GM12878 (cell line): ENCODE results near the gene CD3G. TPM values are rescaled to one million over a fixed set of nuclear protein-coding genes. Genes with fewer than 3 reads are reported as not detected.

ENCODE experiments used
- ATAC-seq: fragments of 200-7000 bp; cut with Tn5 transposase; 3 replicates; pipeline ENCODE4 v1.9.1; 2020; ENCODE audit warnings: mild to moderate bottlenecking, moderate library complexity
- BruUV-seq: library from RNA; stranded (reverse); fragments of 400-500 nt; replicated peaks from 2 replicates; lab custom pipeline; 2021; lab: Mats Ljungman, UMichigan
- CTCF ChIA-PET: fragments of 300-600 bp; sonication (Branson Sonifier 250); formaldehyde crosslinking; extraction: SDS; loops from one replicate; lab custom pipeline; 2021; ENCODE audit warnings: inconsistent platforms; lab: Yijun Ruan, JAX
- POLR2A ChIA-PET: fragments of 350-600 bp; formaldehyde crosslinking; extraction: SDS; loops from one replicate; lab custom pipeline; 2021; ENCODE audit warnings: inconsistent platforms; lab: Charles Lee
- RAD21 ChIA-PET: fragments of 300-600 bp; sonication (Branson Sonifier 250); formaldehyde crosslinking; loops from one replicate; lab custom pipeline; 2023; ENCODE audit warnings: antibody characterized with exemption; ENCODE audit not compliant: unreplicated experiment; lab: Charles Lee
- SMC1A ChIA-PET: fragments of 300-600 bp; sonication (Branson Sonifier 250); formaldehyde crosslinking; loops from one replicate; lab custom pipeline; 2023; ENCODE audit not compliant: unreplicated experiment, uncharacterized antibody; lab: Charles Lee
- DNase-seq: peaks from one replicate; pipeline ENCODE4 v3.0.0-alpha.2; 2011; ENCODE audit warnings: low read depth, low spot score
- FAIRE-seq: peaks from 3 replicates; lab custom pipeline; 2011; peaks lifted over from hg19 to GRCh38; lab: Jason Lieb, UNC
- H2AFZ ChIP-seq: 2 replicates; pipeline ENCODE4 v1.6.0; 2011; ENCODE audit warnings: low read depth, low read length, control low read depth; ENCODE audit not compliant: control insufficient read depth
- H3K27ac ChIP-seq: 2 replicates; pipeline ENCODE4 v1.5.1; 2011; ENCODE audit warnings: control low read depth; ENCODE audit not compliant: control insufficient read depth, insufficient read depth
- H3K27me3 ChIP-seq, 2 experiments: replicated peaks in 1 of 2; 2 replicates each; pipeline versions ENCODE4 v1.6.0 to v1.6.1; 2011; ENCODE audit warnings: low read length in 1 of 2; ENCODE audit not compliant: control insufficient read depth in 2 of 2, insufficient read depth in 2 of 2
- H3K36me3 ChIP-seq, 2 experiments: 2 replicates each; pipeline ENCODE4 v1.5.1; 2011; ENCODE audit warnings: low read length in 1 of 2; ENCODE audit not compliant: control insufficient read depth in 2 of 2, insufficient read depth in 2 of 2
- H3K4me1 ChIP-seq: 2 replicates; pipeline ENCODE4 v1.6.1; 2011; ENCODE audit warnings: mild to moderate bottlenecking, low read length, moderate library complexity, mixed read lengths; ENCODE audit not compliant: control insufficient read depth, insufficient read depth
- H3K4me2 ChIP-seq: 2 replicates; pipeline ENCODE4 v1.6.0; 2011; ENCODE audit warnings: control low read depth; ENCODE audit not compliant: control insufficient read depth, insufficient read depth
- H3K4me3 ChIP-seq: fragments of 200-600 bp; sonication (generic); 2 replicates; pipeline ENCODE4 v1.5.1; 2016
- H3K79me2 ChIP-seq: 2 replicates; pipeline ENCODE4 v1.6.0; 2011; ENCODE audit warnings: low read length; ENCODE audit not compliant: control insufficient read depth, insufficient read depth
- H3K9ac ChIP-seq: 2 replicates; pipeline ENCODE4 v1.8.0; 2011; ENCODE audit warnings: low read length, control low read depth, mixed read lengths; ENCODE audit not compliant: control insufficient read depth, insufficient read depth
- H3K9me3 ChIP-seq: replicated peaks from 3 replicates; pipeline ENCODE4 v1.5.1; 2011; ENCODE audit warnings: mild to moderate bottlenecking, low read length; ENCODE audit not compliant: control insufficient read depth, insufficient read depth
- H4K20me1 ChIP-seq: 2 replicates; pipeline ENCODE4 v1.6.0; 2011; ENCODE audit not compliant: control insufficient read depth, insufficient read depth
- DPF2 ChIP-seq: fragments of 450-650 bp; IDR thresholded peaks from 2 replicates; pipeline ENCODE4 v1.6.1; 2017; ENCODE audit warnings: mild to moderate bottlenecking
- RAD21 ChIP-seq: IDR thresholded peaks from 2 replicates; pipeline ENCODE4 v1.6.1; 2011; ENCODE audit warnings: mild to moderate bottlenecking, low read depth, low read length, moderate library complexity; ENCODE audit not compliant: insufficient read depth
- SP1 ChIP-seq: IDR thresholded peaks from one replicate; pipeline ENCODE4 v1.6.1; 2011; ENCODE audit warnings: low read depth, low read length
- SPI1 ChIP-seq: IDR thresholded peaks from 2 replicates; pipeline ENCODE4 v1.6.1; 2011; ENCODE audit warnings: low read depth, mild to moderate bottlenecking, low read length, moderate library complexity, borderline replicate concordance; ENCODE audit not compliant: insufficient read depth
- SRF ChIP-seq, 2 experiments: IDR thresholded peaks; 2 replicates each; pipeline ENCODE4 v1.6.1; 2011; ENCODE audit warnings: low read depth in 2 of 2, low read length in 2 of 2, mild to moderate bottlenecking in 1 of 2, moderate library complexity in 1 of 2
- ZBED1 ChIP-seq: IDR thresholded peaks from 2 replicates; pipeline ENCODE4 v1.6.1; 2016; ENCODE audit warnings: borderline replicate concordance
- ZSCAN29 ChIP-seq: fragments of 450-650 bp; IDR thresholded peaks from 2 replicates; pipeline ENCODE4 v1.6.1; 2017; ENCODE audit warnings: mild to moderate bottlenecking, moderate library complexity
- WGBS: methylation state at CpG from one replicate; pipeline ENCODE4 v1.1.6; 2016; ENCODE audit warnings: low lambda C conversion rate; ENCODE audit not compliant: insufficient replicate concordance, insufficient coverage; ENCODE audit errors: missing lambda C conversion rate; 5-methylcytosine and 5-hydroxymethylcytosine counted together
- in situ Hi-C: fragments of 300-500 bp; cut with MboI; formaldehyde crosslinking; loops from 9 replicates; pipeline ENCODE4 v1.14.3; 2018; ENCODE audit warnings: mixed read lengths
- intact Hi-C: fragments of 100-400 bp; cut with micrococcal nuclease; formaldehyde crosslinking; loops from one replicate; pipeline ENCODE4 v1.14.2; 2022; ENCODE audit not compliant: unreplicated experiment
- polyA plus RNA-seq, 11 experiments: library from polyadenylated mRNA; depleted of rRNA in 4 of 11; unstranded in 6 of 11; stranded (reverse) in 5 of 11; fragments of >200 nt; fragmentation: Nextera tagmentation in 4 of 11; fragmentation: Illumina TruSeq in 1 of 11; extraction: Ambion mirVana in 4 of 11; extraction: Trizol in 1 of 11; gene quantifications; 1 replicate in 1 of 11; 2 replicates in 10 of 11; pipeline versions ENCODE4 v1.2.1 to v1.2.3, GENCODE V29; 2011 to 2016; ENCODE audit warnings: inconsistent platforms in 2 of 11, missing spikeins in 2 of 11, low read depth in 1 of 11
- total RNA-seq, 4 experiments: library from RNA; depleted of rRNA in 3 of 4; stranded (reverse); fragments of >200 nt in 3 of 4; fragmentation: Illumina TruSeq in 1 of 4; extraction: Trizol in 1 of 4; gene quantifications; 2 replicates each; pipeline versions ENCODE4 v1.2.1 to v1.2.3, GENCODE V29; 2013 to 2021
- TF ChIP-seq, protein P1 (sequence below): fragments of 450-650 bp; IDR thresholded peaks from 2 replicates; pipeline ENCODE4 v1.6.1; 2017; ENCODE audit warnings: borderline replicate concordance
- TF ChIP-seq, protein P2 (sequence below): fragments of 450-650 bp; IDR thresholded peaks from 2 replicates; pipeline ENCODE4 v1.6.1; 2017; ENCODE audit warnings: low read depth, mild to moderate bottlenecking, moderate library complexity
- TF ChIP-seq, protein P3 (sequence below): IDR thresholded peaks from 2 replicates; pipeline ENCODE4 v1.6.1; 2011; ENCODE audit warnings: low read depth, low read length, improper control_type of control experiment, borderline replicate concordance
- TF ChIP-seq, protein P4 (sequence below): fragments of 450-650 bp; IDR thresholded peaks from 2 replicates; pipeline ENCODE4 v1.6.1; 2016; ENCODE audit warnings: mild to moderate bottlenecking
- TF ChIP-seq, protein P5 (sequence below): fragments of 450-650 bp; IDR thresholded peaks from 2 replicates; pipeline ENCODE4 v1.6.1; 2014; ENCODE audit warnings: mild to moderate bottlenecking

Gene CD3G
- total and polyA plus RNA-seq, 10 of the 15 experiments (the other 5 are each of a cell fraction or from before 2014, with no cell fraction given) = 0.10 to 0.16 (median 0.13) TPM; not detected in 7

DNA sequence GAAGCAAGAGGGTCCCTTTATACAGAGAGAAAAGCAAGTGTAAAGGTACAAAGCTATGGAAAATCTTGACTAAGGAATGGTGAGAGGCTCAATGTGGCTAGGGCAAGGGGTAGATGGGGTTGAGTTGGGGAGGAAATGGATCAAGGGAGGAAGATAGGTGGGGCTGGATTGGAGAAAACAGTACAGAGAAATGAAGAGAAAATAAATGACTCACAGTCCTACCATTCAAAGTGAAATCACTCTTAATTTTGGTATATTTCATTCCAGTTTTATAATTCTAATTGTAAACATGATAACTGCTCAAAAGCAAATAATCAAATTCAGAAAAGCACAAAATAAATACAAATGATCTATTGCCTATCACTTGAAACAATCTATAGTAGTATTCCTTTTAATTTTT lies 31.8 kb downstream of the CD3G start (continued):
- TF ChIP-seq, protein P1, sequence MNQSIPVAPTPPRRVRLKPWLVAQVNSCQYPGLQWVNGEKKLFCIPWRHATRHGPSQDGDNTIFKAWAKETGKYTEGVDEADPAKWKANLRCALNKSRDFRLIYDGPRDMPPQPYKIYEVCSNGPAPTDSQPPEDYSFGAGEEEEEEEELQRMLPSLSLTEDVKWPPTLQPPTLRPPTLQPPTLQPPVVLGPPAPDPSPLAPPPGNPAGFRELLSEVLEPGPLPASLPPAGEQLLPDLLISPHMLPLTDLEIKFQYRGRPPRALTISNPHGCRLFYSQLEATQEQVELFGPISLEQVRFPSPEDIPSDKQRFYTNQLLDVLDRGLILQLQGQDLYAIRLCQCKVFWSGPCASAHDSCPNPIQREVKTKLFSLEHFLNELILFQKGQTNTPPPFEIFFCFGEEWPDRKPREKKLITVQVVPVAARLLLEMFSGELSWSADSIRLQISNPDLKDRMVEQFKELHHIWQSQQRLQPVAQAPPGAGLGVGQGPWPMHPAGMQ = no peak

DNA sequence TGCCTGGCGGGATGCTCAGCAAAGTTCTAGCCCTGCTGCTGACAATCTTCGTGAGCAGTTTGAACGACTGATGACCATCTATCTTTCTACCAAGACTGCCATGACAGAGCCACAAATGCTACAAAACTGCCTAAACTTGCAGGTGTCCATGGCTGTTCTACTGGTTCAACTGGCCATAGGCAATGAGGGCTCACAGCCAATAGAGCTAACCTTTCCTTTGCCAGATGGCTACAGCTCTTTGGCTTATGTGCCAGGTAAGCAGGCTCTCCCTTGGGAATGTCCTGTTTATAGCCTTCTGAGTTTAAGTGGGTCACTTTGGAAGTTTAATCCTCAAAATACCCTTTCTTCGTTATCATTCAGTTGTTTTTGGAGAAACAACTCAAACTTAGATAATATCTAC lies 35.4 kb downstream of the CD3G start:
- TF ChIP-seq, protein P2, sequence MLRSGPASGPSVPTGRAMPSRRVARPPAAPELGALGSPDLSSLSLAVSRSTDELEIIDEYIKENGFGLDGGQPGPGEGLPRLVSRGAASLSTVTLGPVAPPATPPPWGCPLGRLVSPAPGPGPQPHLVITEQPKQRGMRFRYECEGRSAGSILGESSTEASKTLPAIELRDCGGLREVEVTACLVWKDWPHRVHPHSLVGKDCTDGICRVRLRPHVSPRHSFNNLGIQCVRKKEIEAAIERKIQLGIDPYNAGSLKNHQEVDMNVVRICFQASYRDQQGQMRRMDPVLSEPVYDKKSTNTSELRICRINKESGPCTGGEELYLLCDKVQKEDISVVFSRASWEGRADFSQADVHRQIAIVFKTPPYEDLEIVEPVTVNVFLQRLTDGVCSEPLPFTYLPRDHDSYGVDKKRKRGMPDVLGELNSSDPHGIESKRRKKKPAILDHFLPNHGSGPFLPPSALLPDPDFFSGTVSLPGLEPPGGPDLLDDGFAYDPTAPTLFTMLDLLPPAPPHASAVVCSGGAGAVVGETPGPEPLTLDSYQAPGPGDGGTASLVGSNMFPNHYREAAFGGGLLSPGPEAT = no peak
- no peak for TF ChIP-seq SP1
- TF ChIP-seq, protein P3, sequence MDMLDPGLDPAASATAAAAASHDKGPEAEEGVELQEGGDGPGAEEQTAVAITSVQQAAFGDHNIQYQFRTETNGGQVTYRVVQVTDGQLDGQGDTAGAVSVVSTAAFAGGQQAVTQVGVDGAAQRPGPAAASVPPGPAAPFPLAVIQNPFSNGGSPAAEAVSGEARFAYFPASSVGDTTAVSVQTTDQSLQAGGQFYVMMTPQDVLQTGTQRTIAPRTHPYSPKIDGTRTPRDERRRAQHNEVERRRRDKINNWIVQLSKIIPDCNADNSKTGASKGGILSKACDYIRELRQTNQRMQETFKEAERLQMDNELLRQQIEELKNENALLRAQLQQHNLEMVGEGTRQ = no peak
- no peak for TF ChIP-seq ZBED1
- TF ChIP-seq, protein P4, sequence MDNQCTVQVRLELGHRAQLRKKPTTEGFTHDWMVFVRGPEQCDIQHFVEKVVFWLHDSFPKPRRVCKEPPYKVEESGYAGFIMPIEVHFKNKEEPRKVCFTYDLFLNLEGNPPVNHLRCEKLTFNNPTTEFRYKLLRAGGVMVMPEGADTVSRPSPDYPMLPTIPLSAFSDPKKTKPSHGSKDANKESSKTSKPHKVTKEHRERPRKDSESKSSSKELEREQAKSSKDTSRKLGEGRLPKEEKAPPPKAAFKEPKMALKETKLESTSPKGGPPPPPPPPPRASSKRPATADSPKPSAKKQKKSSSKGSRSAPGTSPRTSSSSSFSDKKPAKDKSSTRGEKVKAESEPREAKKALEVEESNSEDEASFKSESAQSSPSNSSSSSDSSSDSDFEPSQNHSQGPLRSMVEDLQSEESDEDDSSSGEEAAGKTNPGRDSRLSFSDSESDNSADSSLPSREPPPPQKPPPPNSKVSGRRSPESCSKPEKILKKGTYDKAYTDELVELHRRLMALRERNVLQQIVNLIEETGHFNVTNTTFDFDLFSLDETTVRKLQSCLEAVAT = no peak
- no peak for TF ChIP-seq SRF (IDR thresholded peaks at IDR 0.05; ENCODE audit: low read depth in 2 of 2, low read length in 2 of 2)
- TF ChIP-seq SPI1 = no peak
- TF ChIP-seq, protein P5, sequence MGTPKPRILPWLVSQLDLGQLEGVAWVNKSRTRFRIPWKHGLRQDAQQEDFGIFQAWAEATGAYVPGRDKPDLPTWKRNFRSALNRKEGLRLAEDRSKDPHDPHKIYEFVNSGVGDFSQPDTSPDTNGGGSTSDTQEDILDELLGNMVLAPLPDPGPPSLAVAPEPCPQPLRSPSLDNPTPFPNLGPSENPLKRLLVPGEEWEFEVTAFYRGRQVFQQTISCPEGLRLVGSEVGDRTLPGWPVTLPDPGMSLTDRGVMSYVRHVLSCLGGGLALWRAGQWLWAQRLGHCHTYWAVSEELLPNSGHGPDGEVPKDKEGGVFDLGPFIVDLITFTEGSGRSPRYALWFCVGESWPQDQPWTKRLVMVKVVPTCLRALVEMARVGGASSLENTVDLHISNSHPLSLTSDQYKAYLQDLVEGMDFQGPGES = no peak
- no peak for TF ChIP-seq DPF2
- TF ChIP-seq ZSCAN29 = no peak
- no peak for TF ChIP-seq RAD21
- in situ Hi-C loops = loop anchor here (25.0 kb wide), 1 partner anchor 108 kb away; no protein-coding TSS in a partner anchor

More for the DNA sequence above, 35.4 kb downstream of the CD3G start:
- no peak for FAIRE-seq
- Histone ChIP-seq H3K27ac (no peak overlapping the region), H3K79me2 (no peaks in the 10 kb centered on the region), H2AFZ (no peak overlapping the region), H3K36me3 (peaks cover 8 to 25% of the 10 kb centered on the region in 2 experiments), H4K20me1 (no peaks in the 10 kb centered on the region), H3K9me3 (no peaks in the 10 kb centered on the region), H3K4me1 (no peaks in the 10 kb centered on the region), H3K9ac (no peak overlapping the region), H3K4me3 (no peak overlapping the region), H3K27me3 (no peaks in the 10 kb centered on the region), H3K4me2 (no peak overlapping the region)
- intact Hi-C loops = no loop called here
- WGBS = 100% methylated on average over 4 of the region's 4 CpGs
- no TSS peak for BruUV-seq
- DNase-seq = no peak
- ChIA-PET CTCF (interaction anchor here (0.8 to 3.2 kb wide), 5 partner anchors 19 to 209 kb away, joined by 3 to 15 read pairs (median 6); no protein-coding TSS in a partner anchor), POLR2A (interaction anchor here (1.0 kb wide), 1 partner anchor 14 kb away, joined by 3 read pairs; no protein-coding TSS in a partner anchor), SMC1A (interaction anchor here (1.0 to 2.1 kb wide), 2 partner anchors 92 to 113 kb away, joined by 5 to 7 read pairs; no protein-coding TSS in a partner anchor), RAD21 (interaction anchor here (1.5 kb wide), 1 partner anchor 109 kb away, joined by 4 read pairs; no protein-coding TSS in a partner anchor)
- ATAC-seq = no peak
